ENCODE results near the gene ACTR2. TPM values are rescaled to one million over a fixed set of nuclear protein-coding genes. Genes with fewer than 3 reads are reported as not detected.
"Not testable (repeated sequence)": the region's sequence is repeated elsewhere in the genome, so short reads cannot be mapped to it uniquely, and the experiment has no call there.

ACTR2 gene
- total RNA-seq, 2 experiments from 2014 or later = 382 to 399 TPM

GRCh38 chr2:65314801-65315441 is 87.3 kb downstream of the ACTR2 start:
- Mint-ChIP-seq H3K27ac (no peak overlapping the region), H3K4me1 (peaks cover 12% of the 10 kb centered on the region), H3K27me3 (no peaks in the 10 kb centered on the region), H3K4me3 (no peak overlapping the region), H3K9me3 (no peaks in the 10 kb centered on the region), H3K36me3 (peaks cover 15% of the 10 kb centered on the region)
- DNase-seq (no peak), ATAC-seq (ENCODE audit: low read depth) (no peak)
- POLR2A ChIA-PET = no interaction called here

- peaks cover 15% of the 10 kb centered on the region for H3K4me1 Mint-ChIP-seq
- no peaks in the 10 kb centered on the region for H3K9me3 Mint-ChIP-seq
- no peak overlapping the region for H3K4me3 Mint-ChIP-seq
- ATAC-seq (ENCODE audit: low read depth) (no peak), DNase-seq (no peak)
- H3K36me3 Mint-ChIP-seq = peaks cover 15% of the 10 kb centered on the region
- H3K27ac Mint-ChIP-seq = no peak overlapping the region
- POLR2A ChIA-PET = no interaction called here
- H3K27me3 Mint-ChIP-seq = no peaks in the 10 kb centered on the region
Measured at GRCh38 chr2:65316072-65316471, 88.4 kb downstream of the ACTR2 start.

GRCh38 chr2:65317351-65317750 is 89.7 kb downstream of the ACTR2 start:
- ATAC-seq (ENCODE audit: low read depth); H3K27ac Mint-ChIP-seq; H3K9me3 Mint-ChIP-seq; H3K27me3 Mint-ChIP-seq; DNase-seq; H3K4me3 Mint-ChIP-seq; POLR2A ChIA-PET: not testable (repeated sequence)
- Mint-ChIP-seq H3K4me1 (peaks cover 15% of the 10 kb centered on the region), H3K36me3 (peaks cover 15% of the 10 kb centered on the region)

- Mint-ChIP-seq H3K4me3 (no peak overlapping the region), H3K4me1 (peaks cover 15% of the 10 kb centered on the region), H3K27me3 (no peaks in the 10 kb centered on the region), H3K9me3 (no peaks in the 10 kb centered on the region), H3K27ac (no peak overlapping the region), H3K36me3 (peaks cover 14% of the 10 kb centered on the region)
- POLR2A ChIA-PET = no interaction called here
- DNase-seq (no peak), ATAC-seq (ENCODE audit: low read depth) (no peak)
Measured at GRCh38 chr2:65317841-65318240, 90.2 kb downstream of the ACTR2 start.

GRCh38 chr2:65319072-65319673 is 91.5 kb downstream of the ACTR2 start:
- Mint-ChIP-seq H3K36me3 (peaks cover 7% of the 10 kb centered on the region), H3K4me1 (peaks cover 13% of the 10 kb centered on the region), H3K9me3 (no peaks in the 10 kb centered on the region), H3K4me3 (no peak overlapping the region), H3K27ac (no peak overlapping the region), H3K27me3 (no peaks in the 10 kb centered on the region)
- DNase-seq (no peak), ATAC-seq (ENCODE audit: low read depth) (no peak)
- POLR2A ChIA-PET = no interaction called here

- no peak for DNase-seq
- Mint-ChIP-seq H3K4me1 (peaks cover 13% of the 10 kb centered on the region), H3K27ac (no peak overlapping the region), H3K9me3 (no peaks in the 10 kb centered on the region), H3K36me3 (peaks cover 8% of the 10 kb centered on the region), H3K27me3 (no peaks in the 10 kb centered on the region), H3K4me3 (no peak overlapping the region)
- POLR2A ChIA-PET = interaction anchor here (0.7 kb wide), 1 partner anchor 112 kb away, joined by 3 read pairs; the partner anchor contains the start of gene SPRED2
- ATAC-seq (ENCODE audit: low read depth) = no peak
Measured at GRCh38 chr2:65319674-65320041, 92.0 kb downstream of the ACTR2 start.

GRCh38 chr2:65320042-65320725 is 92.6 kb downstream of the ACTR2 start:
- no peak overlapping the region for H3K4me3 Mint-ChIP-seq
- H3K27ac Mint-ChIP-seq = no peak overlapping the region
- peaks cover 13% of the 10 kb centered on the region for H3K4me1 Mint-ChIP-seq
- POLR2A ChIA-PET = interaction anchor here (0.7 kb wide), 1 partner anchor 112 kb away, joined by 3 read pairs; the partner anchor contains the start of gene SPRED2
- H3K9me3 Mint-ChIP-seq = no peaks in the 10 kb centered on the region
- H3K27me3 Mint-ChIP-seq = no peaks in the 10 kb centered on the region
- ATAC-seq (ENCODE audit: low read depth) (no peak), DNase-seq (no peak)
- H3K36me3 Mint-ChIP-seq = peaks cover 8% of the 10 kb centered on the region

Other genes with a start within 250 kb of the ACTR2 start
- gene SLC1A4, start 238.4 kb upstream of the ACTR2 start, total RNA-seq = 10 to 100 TPM; 26.8 to 27.0 TPM
- gene CEP68, start 171.4 kb upstream of the ACTR2 start, total RNA-seq = 10 to 100 TPM; 20.9 to 22.8 TPM
- gene RAB1A, start 97.7 kb upstream of the ACTR2 start, total RNA-seq = 10 to 100 TPM; 55.5 to 61.9 TPM
- gene SPRED2, start 204.8 kb downstream of the ACTR2 start, total RNA-seq = 1 to 10 TPM; 9.3 to 9.9 TPM